ENCODE results near the gene ATG14. TPM values are rescaled to one million over a fixed set of nuclear protein-coding genes. Genes with fewer than 3 reads are reported as not detected.
A peak's percentile ranks its signal among the peaks of the same experiment; 100 is the strongest.

The ATG14 gene
- total RNA-seq, 2 experiments from 2014 or later, result 19.9 to 20.5 TPM

DNA sequence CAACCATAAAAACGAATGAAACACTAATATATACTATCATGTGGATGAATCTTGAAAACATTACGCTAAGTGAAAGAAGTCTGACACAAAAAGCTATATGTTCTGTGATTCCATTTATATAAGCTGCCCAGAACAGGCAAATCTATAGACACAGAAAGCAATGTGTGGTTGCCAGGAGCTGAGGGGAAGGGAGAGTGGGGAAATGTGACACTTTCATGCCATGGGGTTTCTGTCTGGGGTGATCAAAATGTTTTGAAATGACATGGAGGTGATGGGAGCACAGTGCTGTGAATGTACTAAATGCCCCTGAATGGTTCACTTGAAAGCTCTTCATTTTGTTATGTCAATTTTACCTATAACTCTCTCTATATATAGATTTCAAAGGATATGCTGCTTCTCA, 30.1 kb downstream of the ATG14 start:
- ChIA-PET CTCF (no interaction called here), POLR2A (no interaction called here)
- Histone ChIP-seq H3K9me3 (ENCODE audit: control insufficient read depth in 1 of 2, insufficient read depth in 1 of 2, low read length in 2 of 2) (no peaks in the 10 kb centered on the region), H3K4me1 (ENCODE audit: insufficient read depth, low read length) (peaks cover 3% of the 10 kb centered on the region), H3K4me3 (ENCODE audit: low read length) (no peak overlapping the region), H3K27ac (ENCODE audit: low read depth in 1 of 2, low read length in 2 of 2) (no peak overlapping the region), H3K27me3 (ENCODE audit: control insufficient read depth in 1 of 2, insufficient read depth in 2 of 2, low read length in 2 of 2) (no peaks in the 10 kb centered on the region), H3K36me3 (ENCODE audit: insufficient read depth, low read length) (peaks cover 70% of the 10 kb centered on the region)
- Mint-ChIP-seq H3K27me3 (no peaks in the 10 kb centered on the region), H3K9me3 (no peaks in the 10 kb centered on the region), H3K4me3 (no peak overlapping the region), H3K4me1 (ENCODE audit: low read depth) (peaks cover 11% of the 10 kb centered on the region), H3K36me3 (ENCODE audit: low read depth) (peaks cover 91% of the 10 kb centered on the region), H3K27ac (no peak overlapping the region)
- intact Hi-C loops (cut with DNase I, micrococcal nuclease), result no loop called here
- DNase-seq, result no peak
- no peak for ATAC-seq (ENCODE audit: poor library complexity)
- TF ChIP-seq, protein P1, sequence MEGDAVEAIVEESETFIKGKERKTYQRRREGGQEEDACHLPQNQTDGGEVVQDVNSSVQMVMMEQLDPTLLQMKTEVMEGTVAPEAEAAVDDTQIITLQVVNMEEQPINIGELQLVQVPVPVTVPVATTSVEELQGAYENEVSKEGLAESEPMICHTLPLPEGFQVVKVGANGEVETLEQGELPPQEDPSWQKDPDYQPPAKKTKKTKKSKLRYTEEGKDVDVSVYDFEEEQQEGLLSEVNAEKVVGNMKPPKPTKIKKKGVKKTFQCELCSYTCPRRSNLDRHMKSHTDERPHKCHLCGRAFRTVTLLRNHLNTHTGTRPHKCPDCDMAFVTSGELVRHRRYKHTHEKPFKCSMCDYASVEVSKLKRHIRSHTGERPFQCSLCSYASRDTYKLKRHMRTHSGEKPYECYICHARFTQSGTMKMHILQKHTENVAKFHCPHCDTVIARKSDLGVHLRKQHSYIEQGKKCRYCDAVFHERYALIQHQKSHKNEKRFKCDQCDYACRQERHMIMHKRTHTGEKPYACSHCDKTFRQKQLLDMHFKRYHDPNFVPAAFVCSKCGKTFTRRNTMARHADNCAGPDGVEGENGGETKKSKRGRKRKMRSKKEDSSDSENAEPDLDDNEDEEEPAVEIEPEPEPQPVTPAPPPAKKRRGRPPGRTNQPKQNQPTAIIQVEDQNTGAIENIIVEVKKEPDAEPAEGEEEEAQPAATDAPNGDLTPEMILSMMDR (IDR thresholded peaks at IDR 0.05), result no peak

- no peak for DNase-seq
- ATAC-seq (ENCODE audit: poor library complexity), result no peak
- POLR2A ChIA-PET, result no interaction called here
- no peaks in the 10 kb centered on the region for H3K4me1 ChIP-seq (ENCODE audit: insufficient read depth, low read length)
- Mint-ChIP-seq H3K4me1 (ENCODE audit: low read depth) (peaks cover 12% of the 10 kb centered on the region), H3K27me3 (no peaks in the 10 kb centered on the region), H3K27ac (no peak overlapping the region), H3K4me3 (no peak overlapping the region), H3K9me3 (no peaks in the 10 kb centered on the region), H3K36me3 (ENCODE audit: low read depth) (peaks cover 91% of the 10 kb centered on the region)
- TF ChIP-seq, protein P1 (IDR thresholded peaks at IDR 0.05), result no peak
- no peak overlapping the region for H3K27ac ChIP-seq (ENCODE audit: low read depth in 1 of 2, low read length in 2 of 2)
- peaks cover 75% of the 10 kb centered on the region for H3K36me3 ChIP-seq (ENCODE audit: insufficient read depth, low read length)
- no peaks in the 10 kb centered on the region for H3K9me3 ChIP-seq (ENCODE audit: control insufficient read depth in 1 of 2, insufficient read depth in 1 of 2, low read length in 2 of 2)
- intact Hi-C loops (cut with DNase I, micrococcal nuclease), result no loop called here
- no peaks in the 10 kb centered on the region for H3K27me3 ChIP-seq (ENCODE audit: control insufficient read depth in 1 of 2, insufficient read depth in 2 of 2, low read length in 2 of 2)
- CTCF ChIA-PET, result no interaction called here
- H3K4me3 ChIP-seq (ENCODE audit: low read length), result no peak overlapping the region
Measured at GRCh38 chr14:55381040-55381439, 30.6 kb downstream of the ATG14 start.

DNA sequence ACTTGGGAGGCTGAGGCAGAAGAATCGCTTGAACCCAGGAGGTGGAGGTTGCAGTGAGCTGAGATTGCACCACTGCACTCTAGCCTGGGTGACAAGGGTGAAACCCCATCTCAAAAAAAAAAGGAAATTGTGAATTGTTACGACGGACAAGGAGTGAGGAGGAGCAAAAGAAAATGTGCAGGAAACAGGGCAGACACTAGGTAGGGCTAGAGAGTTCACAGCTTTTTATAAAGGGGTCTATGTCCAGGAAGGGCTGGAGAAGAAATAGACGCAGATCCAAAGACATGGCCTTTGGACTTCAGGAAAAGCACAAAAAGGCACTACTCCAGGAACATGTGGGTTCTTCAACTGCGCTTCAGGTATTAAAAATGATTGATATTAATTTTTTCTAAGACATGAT, 34.4 kb downstream of the ATG14 start:
- Mint-ChIP-seq H3K36me3 (ENCODE audit: low read depth) (peaks cover 78% of the 10 kb centered on the region), H3K27ac (peak overlapping the region; percentile 80), H3K9me3 (no peaks in the 10 kb centered on the region), H3K27me3 (no peaks in the 10 kb centered on the region), H3K4me1 (ENCODE audit: low read depth) (peaks cover 33% of the 10 kb centered on the region), H3K4me3 (no peak overlapping the region)
- Histone ChIP-seq H3K27ac (ENCODE audit: low read depth in 1 of 2, low read length in 2 of 2) (no peak overlapping the region), H3K4me1 (ENCODE audit: insufficient read depth, low read length) (peaks cover 24% of the 10 kb centered on the region), H3K4me3 (ENCODE audit: low read length) (no peak overlapping the region), H3K9me3 (ENCODE audit: control insufficient read depth in 1 of 2, insufficient read depth in 1 of 2, low read length in 2 of 2) (no peaks in the 10 kb centered on the region), H3K27me3 (ENCODE audit: control insufficient read depth in 1 of 2, insufficient read depth in 2 of 2, low read length in 2 of 2) (no peaks in the 10 kb centered on the region), H3K36me3 (ENCODE audit: insufficient read depth, low read length) (peaks cover 56% of the 10 kb centered on the region)
- CTCF ChIA-PET, result interaction anchor here (1.1 to 1.3 kb wide), 2 partner anchors 23 to 69 kb away, joined by 3 to 5 read pairs; no protein-coding TSS in a partner anchor
- intact Hi-C loops (cut with DNase I, micrococcal nuclease), result no loop called here
- DNase-seq, result no peak
- POLR2A ChIA-PET, result no interaction called here
- TF ChIP-seq, protein P1 (IDR thresholded peaks at IDR 0.05), result no peak
- ATAC-seq (ENCODE audit: poor library complexity), result no peak
